Activated naive CD4-positive, alpha-beta T cell treated with anti-CD3 and anti-CD28 coated beads for 36 hours (primary cell): Measurements from ENCODE around the gene CENPF. TPM values are rescaled to one million over a fixed set of nuclear protein-coding genes. Genes with fewer than 3 reads are reported as not detected.
A peak's percentile ranks its signal among the peaks of the same experiment; 100 is the strongest.

Source experiments
- CTCF ChIA-PET: fragments of 350-600 bp; sonication (Branson Sonifier 250); formaldehyde crosslinking; loops from one replicate; lab custom pipeline; 2021; ENCODE audit warnings: antibody characterized with exemption; lab: Charles Lee
- DNase-seq: peaks from one replicate; pipeline ENCODE4 v3.0.0-alpha.2; 2020
- H3K27ac Mint-ChIP-seq: one replicate; pipeline ENCODE4 v1.8.0; 2021; ENCODE audit warnings: mild to moderate bottlenecking, mixed read lengths
- H3K27me3 Mint-ChIP-seq: one replicate; pipeline ENCODE4 v1.8.0; 2021; ENCODE audit warnings: low read depth, mixed read lengths
- H3K36me3 Mint-ChIP-seq: one replicate; pipeline ENCODE4 v1.8.0; 2021; ENCODE audit warnings: low read depth, mixed read lengths
- H3K4me1 Mint-ChIP-seq: one replicate; pipeline ENCODE4 v1.8.0; 2021; ENCODE audit warnings: low read depth, mixed read lengths
- H3K4me3 Mint-ChIP-seq: one replicate; pipeline ENCODE4 v1.8.0; 2021; ENCODE audit warnings: mild to moderate bottlenecking, moderate library complexity, mixed read lengths
- H3K9me3 Mint-ChIP-seq: one replicate; pipeline ENCODE4 v1.8.0; 2021; ENCODE audit warnings: mixed read lengths
- intact Hi-C: fragments of 100-400 bp; cut with micrococcal nuclease; formaldehyde crosslinking; loops from one replicate; pipeline ENCODE4 v1.15.1; 2023
- total RNA-seq, 2 experiments: library from RNA; stranded (reverse); gene quantifications; one replicate each; pipeline ENCODE4 v1.2.3, GENCODE V29; 2021

CENPF gene, protein sequence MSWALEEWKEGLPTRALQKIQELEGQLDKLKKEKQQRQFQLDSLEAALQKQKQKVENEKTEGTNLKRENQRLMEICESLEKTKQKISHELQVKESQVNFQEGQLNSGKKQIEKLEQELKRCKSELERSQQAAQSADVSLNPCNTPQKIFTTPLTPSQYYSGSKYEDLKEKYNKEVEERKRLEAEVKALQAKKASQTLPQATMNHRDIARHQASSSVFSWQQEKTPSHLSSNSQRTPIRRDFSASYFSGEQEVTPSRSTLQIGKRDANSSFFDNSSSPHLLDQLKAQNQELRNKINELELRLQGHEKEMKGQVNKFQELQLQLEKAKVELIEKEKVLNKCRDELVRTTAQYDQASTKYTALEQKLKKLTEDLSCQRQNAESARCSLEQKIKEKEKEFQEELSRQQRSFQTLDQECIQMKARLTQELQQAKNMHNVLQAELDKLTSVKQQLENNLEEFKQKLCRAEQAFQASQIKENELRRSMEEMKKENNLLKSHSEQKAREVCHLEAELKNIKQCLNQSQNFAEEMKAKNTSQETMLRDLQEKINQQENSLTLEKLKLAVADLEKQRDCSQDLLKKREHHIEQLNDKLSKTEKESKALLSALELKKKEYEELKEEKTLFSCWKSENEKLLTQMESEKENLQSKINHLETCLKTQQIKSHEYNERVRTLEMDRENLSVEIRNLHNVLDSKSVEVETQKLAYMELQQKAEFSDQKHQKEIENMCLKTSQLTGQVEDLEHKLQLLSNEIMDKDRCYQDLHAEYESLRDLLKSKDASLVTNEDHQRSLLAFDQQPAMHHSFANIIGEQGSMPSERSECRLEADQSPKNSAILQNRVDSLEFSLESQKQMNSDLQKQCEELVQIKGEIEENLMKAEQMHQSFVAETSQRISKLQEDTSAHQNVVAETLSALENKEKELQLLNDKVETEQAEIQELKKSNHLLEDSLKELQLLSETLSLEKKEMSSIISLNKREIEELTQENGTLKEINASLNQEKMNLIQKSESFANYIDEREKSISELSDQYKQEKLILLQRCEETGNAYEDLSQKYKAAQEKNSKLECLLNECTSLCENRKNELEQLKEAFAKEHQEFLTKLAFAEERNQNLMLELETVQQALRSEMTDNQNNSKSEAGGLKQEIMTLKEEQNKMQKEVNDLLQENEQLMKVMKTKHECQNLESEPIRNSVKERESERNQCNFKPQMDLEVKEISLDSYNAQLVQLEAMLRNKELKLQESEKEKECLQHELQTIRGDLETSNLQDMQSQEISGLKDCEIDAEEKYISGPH (N-terminal part only)
- total RNA-seq, result 100 to 1,000 TPM; 116 to 128 TPM

- CTCF ChIA-PET, result interaction anchor here (0.6 to 1.4 kb wide), 3 partner anchors 14 to 270 kb away, joined by 3 read pairs; no protein-coding TSS in a partner anchor
- Mint-ChIP-seq H3K27ac (peak within 1 kb of the TSS; percentile 90), H3K4me1 (peaks cover 8% of the 10 kb centered on the region), H3K36me3 (peaks cover 2% of the 10 kb centered on the region), H3K27me3 (no peaks in the 10 kb centered on the region), H3K9me3 (no peaks in the 10 kb centered on the region), H3K4me3 (peak within 1 kb of the TSS; percentile 97)
- intact Hi-C loops, result loop anchor here (1.0 to 10.0 kb wide), 8 partner anchors 37 to 1748 kb away; partner anchors contain the start of genes FLVCR1, KCTD3 and PROX1
- DNase-seq, result peak; percentile 97
These were observed at the start of gene CENPF for GRCh38 chr1:214602764-214603657. Gene CENPF (plus strand): TSS chr1:214603195. CDS start chr1:214613755, 10,560 bp downstream.

DNA sequence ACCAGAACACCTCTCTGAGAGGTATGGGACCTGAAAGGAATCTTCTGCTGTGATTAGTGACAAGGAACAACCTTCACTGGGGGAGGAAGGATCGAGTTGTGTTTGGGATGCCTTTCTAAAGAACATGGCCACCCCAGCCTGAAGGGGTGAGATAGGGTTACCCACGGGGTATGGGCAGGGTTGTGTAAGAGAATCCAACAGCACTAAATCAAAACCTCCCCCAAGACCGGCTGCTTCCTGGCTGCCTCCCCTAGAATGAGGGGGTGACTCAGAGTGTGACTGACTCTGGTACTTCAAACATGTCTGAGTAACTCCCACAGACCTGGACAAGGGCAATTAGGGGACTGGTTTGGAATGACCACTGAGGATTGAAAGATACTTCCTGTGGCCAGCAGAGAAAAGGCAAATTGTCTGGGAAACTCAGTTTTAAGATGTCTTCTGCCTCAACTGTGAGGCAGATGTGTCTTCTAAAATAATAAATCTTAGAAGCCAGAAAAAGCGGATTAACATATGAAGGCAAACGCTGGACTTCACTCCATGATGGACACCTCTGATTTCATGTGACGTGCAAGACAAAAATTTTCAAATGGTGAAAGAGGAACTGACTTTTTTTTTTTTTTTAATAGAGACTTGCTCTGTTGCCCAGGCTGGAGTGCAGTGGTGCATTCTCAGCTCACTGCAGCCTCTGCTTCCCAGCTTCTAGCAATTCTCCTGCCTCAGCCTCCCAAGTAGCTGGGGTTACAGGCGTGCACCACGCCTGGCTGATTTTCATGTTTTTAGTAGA, 44.9 kb upstream of the CENPF start:
- CTCF ChIA-PET, result no interaction called here
- no peak for DNase-seq
- Mint-ChIP-seq H3K9me3 (no peaks in the 10 kb centered on the region), H3K4me3 (no peak overlapping the region), H3K27ac (no peak overlapping the region), H3K27me3 (peaks cover 24% of the 10 kb centered on the region), H3K36me3 (no peaks in the 10 kb centered on the region), H3K4me1 (no peaks in the 10 kb centered on the region)
- intact Hi-C loops, result no loop called here

DNA sequence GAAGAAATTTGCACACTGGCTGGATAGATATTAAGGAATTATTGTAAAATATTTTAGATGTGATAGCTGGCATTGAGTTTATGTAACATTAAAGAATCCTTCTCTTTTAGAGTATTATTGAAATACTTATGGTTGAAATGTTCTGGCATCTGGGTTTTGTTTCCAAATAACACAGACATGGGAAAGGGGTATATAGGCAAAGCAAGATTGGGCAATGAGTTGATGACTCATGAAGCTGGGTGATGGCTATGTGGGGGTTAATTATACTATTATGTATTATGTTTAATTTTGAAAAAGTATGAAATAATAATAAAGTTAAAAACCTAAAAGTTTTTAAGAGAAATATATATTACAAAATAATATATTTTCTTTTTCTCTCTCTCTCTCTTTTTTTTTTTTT, 39.1 kb upstream of the CENPF start:
- CTCF ChIA-PET, result no interaction called here
- intact Hi-C loops, result no loop called here
- H3K27me3 Mint-ChIP-seq, result peaks cover 15% of the 10 kb centered on the region
- H3K9me3 Mint-ChIP-seq, result no peaks in the 10 kb centered on the region
- H3K4me3 Mint-ChIP-seq, result no peak overlapping the region
- H3K27ac Mint-ChIP-seq, result no peak overlapping the region
- peaks cover 5% of the 10 kb centered on the region for H3K4me1 Mint-ChIP-seq
- no peaks in the 10 kb centered on the region for H3K36me3 Mint-ChIP-seq
- no peak for DNase-seq

GRCh38 chr1:214565310-214565709, 37.7 kb upstream of the CENPF start:
- H3K27ac Mint-ChIP-seq, result no peak overlapping the region
- no peak for DNase-seq
- H3K9me3 Mint-ChIP-seq, result no peaks in the 10 kb centered on the region
- H3K4me1 Mint-ChIP-seq, result peaks cover 10% of the 10 kb centered on the region
- CTCF ChIA-PET, result interaction anchor here (0.8 kb wide), 1 partner anchor 233 kb away, joined by 4 read pairs; no protein-coding TSS in a partner anchor
- H3K4me3 Mint-ChIP-seq, result no peak overlapping the region
- peaks cover 12% of the 10 kb centered on the region for H3K27me3 Mint-ChIP-seq
- no peaks in the 10 kb centered on the region for H3K36me3 Mint-ChIP-seq
- intact Hi-C loops, result no loop called here

GRCh38 chr1:214566158-214567104, 36.6 kb upstream of the CENPF start:
- Mint-ChIP-seq H3K27me3 (peaks cover 7% of the 10 kb centered on the region), H3K36me3 (no peaks in the 10 kb centered on the region), H3K4me3 (no peak overlapping the region), H3K4me1 (peaks cover 10% of the 10 kb centered on the region), H3K27ac (peak overlapping the region; percentile 36), H3K9me3 (no peaks in the 10 kb centered on the region)
- intact Hi-C loops, result loop anchor here (1.0 kb wide), 2 partner anchors 127 to 138 kb away; no protein-coding TSS in a partner anchor
- CTCF ChIA-PET, result interaction anchor here (0.6 kb wide), 1 partner anchor 16 kb away, joined by 3 read pairs; no protein-coding TSS in a partner anchor
- peak; percentile 55 for DNase-seq

GRCh38 chr1:214567481-214567980, 35.5 kb upstream of the CENPF start:
- Mint-ChIP-seq H3K4me3 (no peak overlapping the region), H3K9me3 (no peaks in the 10 kb centered on the region), H3K27ac (no peak overlapping the region), H3K4me1 (peaks cover 10% of the 10 kb centered on the region), H3K36me3 (no peaks in the 10 kb centered on the region), H3K27me3 (peaks cover 4% of the 10 kb centered on the region)
- no peak for DNase-seq
- CTCF ChIA-PET, result no interaction called here
- intact Hi-C loops, result no loop called here

- intact Hi-C loops, result no loop called here
- CTCF ChIA-PET, result no interaction called here
- Mint-ChIP-seq H3K4me1 (peaks cover 10% of the 10 kb centered on the region), H3K9me3 (no peaks in the 10 kb centered on the region), H3K27me3 (peaks cover 4% of the 10 kb centered on the region), H3K4me3 (no peak overlapping the region), H3K36me3 (no peaks in the 10 kb centered on the region), H3K27ac (no peak overlapping the region)
- no peak for DNase-seq
These were observed 34.7 kb upstream of the CENPF start for GRCh38 chr1:214568328-214568727.

DNA sequence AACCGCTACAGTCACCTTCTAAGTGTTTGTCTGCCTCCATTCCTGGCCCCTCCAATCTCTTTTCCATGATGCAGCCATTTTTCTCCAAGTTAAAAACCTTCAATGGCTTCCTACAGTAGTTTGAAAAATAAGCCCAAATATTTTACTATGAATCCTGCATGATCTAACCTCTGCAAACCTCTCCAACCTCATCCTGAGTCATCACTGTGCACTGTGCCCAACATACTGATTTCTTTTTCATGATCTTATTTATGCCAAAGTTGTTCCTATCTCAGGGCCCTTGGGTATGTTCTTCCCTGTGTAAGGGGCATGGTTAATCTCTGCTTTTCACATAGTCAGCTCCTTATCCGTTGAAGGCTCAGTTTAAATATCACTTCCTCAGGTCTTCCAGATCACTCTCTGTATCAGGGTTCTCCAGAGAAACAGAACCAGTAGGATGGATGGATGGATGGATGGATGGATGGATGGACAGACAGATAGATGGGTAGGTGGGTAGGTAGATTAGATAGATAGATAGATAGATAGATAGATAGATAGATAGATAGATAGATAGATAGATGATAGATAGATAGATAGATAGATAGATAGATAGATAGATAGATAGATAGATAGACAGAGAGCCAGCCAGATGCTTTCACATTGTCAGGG, 33.5 kb upstream of the CENPF start:
- H3K36me3 Mint-ChIP-seq, result no peaks in the 10 kb centered on the region
- CTCF ChIA-PET, result no interaction called here

GRCh38 chr1:214570442-214570841, 32.6 kb upstream of the CENPF start:
- intact Hi-C loops, result no loop called here
- CTCF ChIA-PET, result no interaction called here
- Mint-ChIP-seq H3K4me3 (no peak overlapping the region), H3K9me3 (peaks cover 6% of the 10 kb centered on the region), H3K27ac (no peak overlapping the region), H3K4me1 (peaks cover 10% of the 10 kb centered on the region), H3K36me3 (no peaks in the 10 kb centered on the region), H3K27me3 (peaks cover 4% of the 10 kb centered on the region)
- no peak for DNase-seq

More for the DNA sequence above, 33.5 kb upstream of the CENPF start:
- H3K9me3 Mint-ChIP-seq, result peaks cover 2% of the 10 kb centered on the region
- intact Hi-C loops, result no loop called here
- peaks cover 4% of the 10 kb centered on the region for H3K27me3 Mint-ChIP-seq
- no peak overlapping the region for H3K27ac Mint-ChIP-seq
- H3K4me3 Mint-ChIP-seq, result no peak overlapping the region
- H3K4me1 Mint-ChIP-seq, result peaks cover 10% of the 10 kb centered on the region
- DNase-seq, result no peak
